HG03045 (cell line): ENCODE data around the gene PCDHA12.
"Not testable (repeated sequence)": the region's sequence is repeated elsewhere in the genome, so short reads cannot be mapped to it uniquely, and the experiment has no call there.

Experiments
- ATAC-seq: cut with Tn5 transposase; IDR thresholded peaks from one replicate; pipeline ENCODE4 v1.9.1; 2021; ENCODE audit warnings: mild to moderate bottlenecking, moderate library complexity; ENCODE audit not compliant: unreplicated experiment

The PCDHA12 gene

GRCh38 chr5:140875085-140876065, at the start of gene PCDHA12:
PCDHA12 (plus strand) TSS chr5:140875308; CDS start chr5:140875473, 165 bp downstream.
- no peak for ATAC-seq

- ATAC-seq: no peak
Measured at GRCh38 chr5:140827704-140828361, 47.3 kb upstream of the PCDHA12 start, which contains the start of gene PCDHA6. PCDHA6 (plus strand) TSS chr5:140827960; CDS start chr5:140828092, 132 bp downstream.

GRCh38 chr5:140828362-140828737, 46.8 kb upstream of the PCDHA12 start:
- no peak for ATAC-seq

- not testable (repeated sequence) for ATAC-seq
Measured at GRCh38 chr5:140829511-140830501, 45.3 kb upstream of the PCDHA12 start.

GRCh38 chr5:140833993-140834392, 41.1 kb upstream of the PCDHA12 start, which contains the start of gene PCDHA7:
PCDHA7 (plus strand) TSS chr5:140834269; CDS start chr5:140834384, 115 bp downstream.
- no peak for ATAC-seq

GRCh38 chr5:140834439-140835008, 40.6 kb upstream of the PCDHA12 start:
- not testable (repeated sequence) for ATAC-seq

GRCh38 chr5:140835622-140836510, 39.2 kb upstream of the PCDHA12 start:
- no peak for ATAC-seq

GRCh38 chr5:140840978-140841962, 33.8 kb upstream of the PCDHA12 start, which contains the start of gene PCDHA8:
PCDHA8 (plus strand) TSS chr5:140841187; CDS start chr5:140841322, 135 bp downstream.
- ATAC-seq: no peak

GRCh38 chr5:140842798-140843733, 32.0 kb upstream of the PCDHA12 start:
- ATAC-seq: no peak

- ATAC-seq: not testable (repeated sequence)
Measured at GRCh38 chr5:140848139-140849102, 26.7 kb upstream of the PCDHA12 start, which contains the start of gene PCDHA9. PCDHA9 (plus strand) TSS chr5:140848382; CDS start chr5:140848496, 114 bp downstream.

- ATAC-seq: not testable (repeated sequence)
Measured at GRCh38 chr5:140849831-140850634, 25.1 kb upstream of the PCDHA12 start.

GRCh38 chr5:140855772-140856674, 19.1 kb upstream of the PCDHA12 start, which contains the start of gene PCDHA10:
PCDHA10 (plus strand) TSS chr5:140855897; CDS start chr5:140856049, 152 bp downstream.
- ATAC-seq: no peak
